Psoas muscle (tissue), 8 donors: Measurements from ENCODE around the gene SYNGR2. TPM values are rescaled to one million over a fixed set of nuclear protein-coding genes. Genes with fewer than 3 reads are reported as not detected.

ENCODE experiments used
- ATAC-seq, 4 donors: fragments of 200-7000 bp; cut with Tn5 transposase; one replicate each; pipeline ENCODE4 v1.9.1; 2020; ENCODE audit warnings: moderate library complexity in 3 of 4, mild to moderate bottlenecking in 2 of 4
- DNase-seq, 2 donors: peaks; one replicate each; pipeline ENCODE4 v3.0.0-alpha.2; 2020
- H3K27ac ChIP-seq: fragments of 200-600 bp; one replicate; pipeline ENCODE4 v1.8.0; 2022
- H3K27me3 ChIP-seq, 3 donors: fragments of 200-600 bp in 1 of 3; one replicate each; pipeline versions ENCODE4 v1.6.1 to v1.8.0; 2013 to 2022; ENCODE audit warnings: low read length in 2 of 3, mild to moderate bottlenecking in 2 of 3, moderate library complexity in 1 of 3; ENCODE audit not compliant: insufficient read depth in 3 of 3
- H3K36me3 ChIP-seq, 2 donors: fragments of 200-600 bp in 1 of 2; one replicate each; pipeline versions ENCODE4 v1.6.1 to v1.8.0; 2013 to 2022; ENCODE audit warnings: low read depth in 1 of 2, mild to moderate bottlenecking in 1 of 2, moderate library complexity in 1 of 2; ENCODE audit not compliant: insufficient read depth in 1 of 2
- H3K4me1 ChIP-seq: fragments of 200-600 bp; one replicate; pipeline ENCODE4 v1.8.0; 2022
- H3K4me3 ChIP-seq: fragments of 200-600 bp; one replicate; pipeline ENCODE4 v1.8.0; 2022; ENCODE audit warnings: mild to moderate bottlenecking
- H3K9me3 ChIP-seq: fragments of 200-600 bp; one replicate; pipeline ENCODE4 v1.8.0; 2022
- CTCF ChIP-seq: fragments of 200-600 bp; IDR thresholded peaks from one replicate; pipeline ENCODE4 v1.8.0; 2022; ENCODE audit warnings: antibody characterized with exemption
- WGBS, 3 donors: extraction: QIAGEN DNeasy Blood & Tissue Kit; methylation state at CpG; one replicate each; pipeline versions ENCODE4 v1.1.6 to v1.1.7; 2013; 5-methylcytosine and 5-hydroxymethylcytosine counted together
- intact Hi-C, 2 donors: fragments of 100-400 bp; cut with DNase I; formaldehyde crosslinking; loops; one replicate each; pipeline versions ENCODE4 v1.11.0 to v1.14.2; 2022
- polyA plus RNA-seq, 3 donors: library from polyadenylated mRNA; stranded (reverse); fragments of 200-250 nt; gene quantifications; one replicate each; pipeline ENCODE4 v1.2.3, GENCODE V29; 2013
- total RNA-seq, 4 donors: library from RNA; stranded (reverse); fragmentation: NEBNext Ultra II Directional in 2 of 4; extraction: Animal tissue kit (Norgen Biotek cat#: 25700) in 2 of 4; gene quantifications; one replicate each; pipeline versions ENCODE4 v1.2.1 to v1.2.4, GENCODE V29; 2021 to 2023
- donor health status: healthy with polysubstance abuse.
- donor health status: DM: no; HTN: no; CAD: no; lungs with moderate emphysema.
- donor health status: Bipolar disorder and iron deficiency.
- donor health status: healthy.
- donor health status: DM: yes; HTN: yes; CAD: no.
- donor health status: DM: no; HTN: no; CAD: no.
- donor health status: DM: no; HTN: no; CAD: no.
- donor health status: DM: yes; HTN: yes; CAD: no.

Gene SYNGR2
- total and polyA plus RNA-seq, 7 donors: 61.7 to 313 (median 181) TPM

- 34 to 42% (median 35%) methylated on average over 11 of the region's 11 CpGs for WGBS, 3 donors
- intact Hi-C loops: no loop called here
- ATAC-seq: peak in 3 of 4 donors; percentile 2 to 17 (median 8)
Observed at GRCh38 chr17:78173097-78173715, 4.8 kb downstream of the SYNGR2 start.

GRCh38 chr17:78174346-78174869, 6.0 kb downstream of the SYNGR2 start:
- Histone ChIP-seq H3K9me3 (no peaks in the 10 kb centered on the region), H3K36me3 (peaks cover 0 to 22% of the 10 kb centered on the region in 2 donors), H3K4me1 (peaks cover 72% of the 10 kb centered on the region), H3K4me3 (peak overlapping the region; percentile 49), H3K27me3 (no peaks in the 10 kb centered on the region), H3K27ac (peak overlapping the region; percentile 98)
- DNase-seq (peak; percentile 89 to 93), ATAC-seq (peak; percentile 76 to 84 (median 82))
- TF ChIP-seq CTCF: peak; percentile 65
- intact Hi-C loops: loop anchor here in 1 of 2 donors (2.0 kb wide), 1 partner anchor 62 kb away; no protein-coding TSS in a partner anchor
- 10 to 15% (median 12%) methylated on average over 11 to 15 of the region's 15 CpGs for WGBS, 3 donors

More at GRCh38 chr17:78173097-78173715, 4.8 kb downstream of the SYNGR2 start:
- Histone ChIP-seq H3K4me1 (peaks cover 72% of the 10 kb centered on the region), H3K36me3 (peaks cover 0 to 22% of the 10 kb centered on the region in 2 donors), H3K9me3 (no peaks in the 10 kb centered on the region), H3K27ac (peak overlapping the region; percentile 98), H3K27me3 (no peaks in the 10 kb centered on the region), H3K4me3 (peak overlapping the region; percentile 49)
- DNase-seq: peak in 1 of 2 donors; percentile 22
- TF ChIP-seq CTCF: no peak

GRCh38 chr17:78174870-78175642, 6.7 kb downstream of the SYNGR2 start:
- Histone ChIP-seq H3K4me1 (peaks cover 69% of the 10 kb centered on the region), H3K36me3 (peaks cover 0 to 22% of the 10 kb centered on the region in 2 donors), H3K9me3 (no peaks in the 10 kb centered on the region), H3K4me3 (peak overlapping the region; percentile 49), H3K27me3 (no peaks in the 10 kb centered on the region), H3K27ac (peak overlapping the region; percentile 98)
- DNase-seq (peak; percentile 56 to 77), ATAC-seq (peak; percentile 47 to 58 (median 56))
- WGBS, 3 donors: 27 to 37% (median 31%) methylated on average over 28 of the region's 28 CpGs
- TF ChIP-seq CTCF: no peak
- intact Hi-C loops: loop anchor here in 1 of 2 donors (2.0 kb wide), 1 partner anchor 62 kb away; no protein-coding TSS in a partner anchor

- ATAC-seq (no peak), DNase-seq (no peak)
- no peaks in the 10 kb centered on the region for H3K27me3 ChIP-seq
- peak overlapping the region; percentile 98 for H3K27ac ChIP-seq
- H3K4me3 ChIP-seq: peak overlapping the region; percentile 49
- peaks cover 0 to 21% of the 10 kb centered on the region in 2 donors for H3K36me3 ChIP-seq
- no peaks in the 10 kb centered on the region for H3K9me3 ChIP-seq
- H3K4me1 ChIP-seq: peaks cover 73% of the 10 kb centered on the region
- WGBS, 3 donors: 33 to 50% (median 40%) methylated on average over 14 of the region's 14 CpGs
- intact Hi-C loops: loop anchor here in 1 of 2 donors (2.0 kb wide), 1 partner anchor 63 kb away; no protein-coding TSS in a partner anchor
- no peak for TF ChIP-seq CTCF
Observed at GRCh38 chr17:78175643-78175981, 7.2 kb downstream of the SYNGR2 start.
